HFFc6 (cell line): Measurements from ENCODE around the gene C1QTNF12. TPM values are rescaled to one million over a fixed set of nuclear protein-coding genes. Genes with fewer than 3 reads are reported as not detected.

Experiments used
- DNase-seq: peaks from one replicate; pipeline ENCODE4 v3.0.0-alpha.2; 2018
- H3K27ac Mint-ChIP-seq: 2 replicates; pipeline ENCODE4 v1.8.0; 2020; ENCODE audit warnings: mild to moderate bottlenecking, mixed read lengths
- H3K27me3 Mint-ChIP-seq: 2 replicates; pipeline ENCODE4 v1.8.0; 2021; ENCODE audit warnings: mild to moderate bottlenecking, moderate library complexity, mixed read lengths; ENCODE audit not compliant: insufficient read depth
- H3K36me3 Mint-ChIP-seq: 2 replicates; pipeline ENCODE4 v1.8.0; 2021; ENCODE audit warnings: low read depth, mixed read lengths
- H3K4me1 Mint-ChIP-seq: 2 replicates; pipeline ENCODE4 v1.8.0; 2020; ENCODE audit warnings: low read depth, mixed read lengths
- H3K4me3 Mint-ChIP-seq: 2 replicates; pipeline ENCODE4 v1.8.0; 2020; ENCODE audit warnings: mild to moderate bottlenecking, moderate library complexity, mixed read lengths
- H3K9me3 Mint-ChIP-seq: 2 replicates; pipeline ENCODE4 v1.8.0; 2020; ENCODE audit warnings: mild to moderate bottlenecking, mixed read lengths
- total RNA-seq, 6 experiments: library from RNA; stranded (reverse); fragmentation: NEBNext Ultra II Directional; extraction: Animal tissue kit (Norgen Biotek cat#: 25700); gene quantifications; 2 replicates in 1 of 6; 3 replicates in 5 of 6; pipeline ENCODE4 v1.2.3, GENCODE V29; 2021
- TF ChIP-seq, protein P1 (sequence below): fragments of 200-600 bp; sonication (generic); IDR thresholded peaks from 2 replicates; pipeline ENCODE4 v1.5.0; 2021; ENCODE audit warnings: antibody characterized with exemption, mild to moderate bottlenecking

C1QTNF12 gene
- total RNA-seq, 6 experiments from 2014 or later, result 0.31 to 1.7 (median 1.1) TPM

DNA sequence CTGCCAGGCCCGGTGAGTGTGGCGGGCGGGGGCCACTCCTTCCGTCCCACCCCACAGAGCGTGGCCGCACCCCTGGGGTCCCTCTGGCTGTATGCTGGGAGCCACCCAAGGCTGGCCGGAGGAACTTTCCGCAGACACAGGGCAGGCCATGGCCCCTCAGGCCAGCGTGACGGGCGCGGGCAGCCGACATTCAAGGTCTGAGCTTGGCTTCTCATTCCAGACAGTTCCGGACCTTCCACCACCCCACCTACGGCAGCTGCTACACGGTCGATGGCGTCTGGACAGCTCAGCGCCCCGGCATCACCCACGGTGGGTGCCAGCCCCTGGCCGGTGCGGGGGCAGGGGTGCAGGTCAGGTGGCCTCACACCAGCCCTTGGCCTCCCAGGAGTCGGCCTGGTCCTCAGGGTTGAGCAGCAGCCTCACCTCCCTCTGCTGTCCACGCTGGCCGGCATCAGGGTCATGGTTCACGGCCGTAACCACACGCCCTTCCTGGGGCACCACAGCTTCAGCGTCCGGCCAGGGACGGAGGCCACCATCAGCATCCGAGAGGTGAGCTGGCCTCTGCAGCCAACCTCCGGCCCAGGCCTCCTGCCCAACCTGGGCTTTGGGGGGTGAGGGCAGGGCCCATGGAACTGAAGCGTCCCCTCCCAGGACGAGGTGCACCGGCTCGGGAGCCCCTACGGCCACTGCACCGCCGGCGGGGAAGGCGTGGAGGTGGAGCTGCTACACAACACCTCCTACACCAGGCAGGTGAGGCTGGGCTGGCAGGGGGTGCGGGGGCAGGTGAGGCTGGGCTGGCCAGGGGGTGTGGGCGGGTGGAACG, 41.0 kb upstream of the C1QTNF12 start:
- TF ChIP-seq, protein P1, sequence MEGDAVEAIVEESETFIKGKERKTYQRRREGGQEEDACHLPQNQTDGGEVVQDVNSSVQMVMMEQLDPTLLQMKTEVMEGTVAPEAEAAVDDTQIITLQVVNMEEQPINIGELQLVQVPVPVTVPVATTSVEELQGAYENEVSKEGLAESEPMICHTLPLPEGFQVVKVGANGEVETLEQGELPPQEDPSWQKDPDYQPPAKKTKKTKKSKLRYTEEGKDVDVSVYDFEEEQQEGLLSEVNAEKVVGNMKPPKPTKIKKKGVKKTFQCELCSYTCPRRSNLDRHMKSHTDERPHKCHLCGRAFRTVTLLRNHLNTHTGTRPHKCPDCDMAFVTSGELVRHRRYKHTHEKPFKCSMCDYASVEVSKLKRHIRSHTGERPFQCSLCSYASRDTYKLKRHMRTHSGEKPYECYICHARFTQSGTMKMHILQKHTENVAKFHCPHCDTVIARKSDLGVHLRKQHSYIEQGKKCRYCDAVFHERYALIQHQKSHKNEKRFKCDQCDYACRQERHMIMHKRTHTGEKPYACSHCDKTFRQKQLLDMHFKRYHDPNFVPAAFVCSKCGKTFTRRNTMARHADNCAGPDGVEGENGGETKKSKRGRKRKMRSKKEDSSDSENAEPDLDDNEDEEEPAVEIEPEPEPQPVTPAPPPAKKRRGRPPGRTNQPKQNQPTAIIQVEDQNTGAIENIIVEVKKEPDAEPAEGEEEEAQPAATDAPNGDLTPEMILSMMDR, result no peak
- H3K9me3 Mint-ChIP-seq, result no peaks in the 10 kb centered on the region
- H3K27me3 Mint-ChIP-seq, result peaks cover 3% of the 10 kb centered on the region; the same call in 1 of the 2 replicates
- no peak for DNase-seq
- no peak overlapping the region for H3K4me3 Mint-ChIP-seq
- H3K4me1 Mint-ChIP-seq, result peaks cover 6% of the 10 kb centered on the region
- H3K36me3 Mint-ChIP-seq, result no peaks in the 10 kb centered on the region
- H3K27ac Mint-ChIP-seq, result no peak overlapping the region

DNA sequence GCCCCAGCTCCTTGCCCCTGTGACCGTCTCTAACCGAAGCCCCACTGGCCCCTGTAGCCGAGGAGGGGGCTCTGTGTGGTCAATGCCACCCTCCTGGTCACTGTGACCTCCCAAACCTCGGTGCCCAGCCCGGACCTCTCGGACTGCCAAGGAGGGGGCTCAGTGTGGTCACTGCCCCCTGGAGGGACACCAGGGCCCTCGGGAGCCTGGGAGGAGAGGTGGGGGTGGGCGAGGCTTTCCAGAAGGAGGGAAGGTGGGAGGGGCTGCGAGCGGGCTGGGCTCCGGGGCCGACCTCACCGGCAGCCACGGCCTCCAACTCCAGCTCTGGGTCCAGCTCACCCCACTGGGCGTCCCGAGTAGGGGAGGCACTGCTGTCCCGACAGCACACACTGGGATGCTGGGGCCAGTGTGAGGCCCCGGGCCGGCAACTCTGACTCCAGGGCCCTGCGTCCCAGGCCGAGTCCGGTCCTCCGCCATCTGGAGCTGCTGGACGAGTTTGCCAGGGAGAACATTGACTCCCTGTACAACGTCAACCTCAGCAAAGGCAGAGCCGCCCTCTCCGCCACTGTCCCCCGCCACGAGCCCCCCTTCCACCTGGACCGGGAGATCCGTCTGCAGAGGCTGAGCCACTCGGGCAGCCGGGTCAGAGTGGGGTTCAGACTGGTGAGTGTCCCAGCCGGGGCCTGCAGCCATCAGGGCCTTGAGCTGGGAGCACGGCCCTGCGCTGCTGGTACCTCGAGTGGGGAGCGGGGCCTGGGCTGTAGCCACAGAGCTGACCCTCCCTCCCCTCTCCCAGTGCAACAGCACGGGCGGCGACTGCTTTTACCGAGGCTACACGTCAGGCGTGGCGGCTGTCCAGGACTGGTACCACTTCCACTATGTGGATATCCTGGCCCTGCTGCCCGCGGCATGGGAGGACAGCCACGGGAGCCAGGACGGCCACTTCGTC, 40.1 kb upstream of the C1QTNF12 start:
- H3K4me3 Mint-ChIP-seq, result no peak overlapping the region
- peaks cover 5% of the 10 kb centered on the region; the same call in 1 of the 2 replicates for H3K27me3 Mint-ChIP-seq
- peaks cover 15% of the 10 kb centered on the region for H3K4me1 Mint-ChIP-seq
- H3K36me3 Mint-ChIP-seq, result no peaks in the 10 kb centered on the region
- no peak overlapping the region for H3K27ac Mint-ChIP-seq
- no peak for DNase-seq
- H3K9me3 Mint-ChIP-seq, result no peaks in the 10 kb centered on the region
- TF ChIP-seq, protein P1, result no peak

DNA sequence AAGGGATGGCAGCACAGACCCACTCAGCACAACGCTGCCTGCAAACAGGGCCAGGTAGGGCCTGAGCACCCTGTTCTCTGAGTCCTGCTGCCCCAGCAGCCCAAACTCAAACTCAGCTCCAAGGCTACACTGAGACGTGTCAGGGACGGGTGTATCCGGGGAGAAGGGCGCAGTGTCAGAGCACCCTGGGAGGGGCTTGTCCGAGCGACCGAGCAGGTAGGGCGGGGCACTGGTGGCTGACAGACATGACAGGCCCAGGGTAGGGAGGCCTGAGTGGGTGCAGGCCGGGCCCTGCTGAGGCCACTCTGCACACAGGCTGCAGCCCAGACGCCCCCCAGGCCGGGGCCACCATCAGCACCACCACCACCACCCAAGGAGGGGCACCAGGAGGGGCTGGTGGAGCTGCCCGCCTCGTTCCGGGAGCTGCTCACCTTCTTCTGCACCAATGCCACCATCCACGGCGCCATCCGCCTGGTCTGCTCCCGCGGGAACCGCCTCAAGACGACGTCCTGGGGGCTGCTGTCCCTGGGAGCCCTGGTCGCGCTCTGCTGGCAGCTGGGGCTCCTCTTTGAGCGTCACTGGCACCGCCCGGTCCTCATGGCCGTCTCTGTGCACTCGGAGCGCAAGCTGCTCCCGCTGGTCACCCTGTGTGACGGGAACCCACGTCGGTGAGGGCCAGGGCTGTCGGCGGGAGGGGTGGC, 39.2 kb upstream of the C1QTNF12 start:
- Mint-ChIP-seq H3K27me3 (peaks cover 4% of the 10 kb centered on the region; the same call in 1 of the 2 replicates), H3K4me1 (peaks cover 15% of the 10 kb centered on the region), H3K4me3 (no peak overlapping the region), H3K27ac (no peak overlapping the region), H3K36me3 (no peaks in the 10 kb centered on the region), H3K9me3 (no peaks in the 10 kb centered on the region)
- TF ChIP-seq, protein P1, result no peak
- DNase-seq, result no peak

DNA sequence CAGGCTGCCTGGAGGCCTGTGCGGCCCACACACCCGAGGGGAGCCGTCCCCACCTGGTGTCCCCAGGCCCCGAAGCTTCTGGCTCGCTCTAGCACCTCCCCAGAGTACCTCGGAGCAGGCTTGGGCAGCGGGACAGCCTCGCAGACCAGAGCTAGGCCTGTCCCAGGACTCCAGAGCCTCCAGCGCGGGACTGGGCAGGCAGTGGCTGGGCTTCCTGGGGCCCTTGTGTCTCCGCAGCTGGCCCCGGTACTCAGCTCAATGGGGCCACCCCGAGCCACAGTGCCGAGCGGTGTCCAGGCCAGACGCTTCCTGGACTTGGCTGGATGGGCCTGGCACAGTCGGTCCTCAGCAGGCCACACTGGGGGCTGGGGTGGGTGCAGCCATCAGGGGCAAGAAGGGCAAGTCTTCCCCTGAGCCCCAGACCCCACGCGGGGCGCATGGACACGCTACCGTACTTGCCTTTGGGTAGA, 38.6 kb upstream of the C1QTNF12 start:
- Mint-ChIP-seq H3K27me3 (peaks cover 4% of the 10 kb centered on the region; the same call in 1 of the 2 replicates), H3K4me3 (no peak overlapping the region), H3K4me1 (peaks cover 15% of the 10 kb centered on the region), H3K27ac (no peak overlapping the region), H3K36me3 (no peaks in the 10 kb centered on the region), H3K9me3 (no peaks in the 10 kb centered on the region)
- TF ChIP-seq, protein P1, result no peak
- no peak for DNase-seq
